Tibial nerve (tissue), 4 donors: Measurements from ENCODE around the gene ADAMTS3. TPM values are rescaled to one million over a fixed set of nuclear protein-coding genes. Genes with fewer than 3 reads are reported as not detected.

Experiments
- DNase-seq, 2 donors: peaks; one replicate each; pipeline ENCODE4 v3.0.0-alpha.2; 2019; ENCODE audit warnings: low spot score in 2 of 2
- H3K27ac ChIP-seq, 4 donors: fragments of 200-600 bp; sonication (generic) in 3 of 4; one replicate each; pipeline ENCODE4 v1.5.1; 2017 to 2019; ENCODE audit warnings: mild to moderate bottlenecking in 1 of 4
- H3K27me3 ChIP-seq, 2 donors: fragments of 200-600 bp; sonication (generic) in 1 of 2; one replicate each; pipeline versions ENCODE4 v1.5.1 to v1.6.0; 2017 to 2019
- H3K36me3 ChIP-seq, 3 donors: fragments of 200-600 bp; sonication (generic); one replicate each; pipeline ENCODE4 v1.5.1; 2018 to 2019
- H3K4me1 ChIP-seq, 4 donors: fragments of 200-600 bp; sonication (generic) in 3 of 4; one replicate each; pipeline ENCODE4 v1.5.1; 2017 to 2019
- H3K4me3 ChIP-seq, 4 donors: fragments of 200-600 bp; sonication (generic) in 3 of 4; one replicate each; pipeline ENCODE4 v1.5.1; 2017 to 2019; ENCODE audit warnings: mild to moderate bottlenecking in 1 of 4, moderate library complexity in 1 of 4
- H3K9me3 ChIP-seq, 4 donors: fragments of 200-600 bp; sonication (generic) in 3 of 4; one replicate each; pipeline ENCODE4 v1.5.1; 2017 to 2019
- EP300 ChIP-seq, 2 donors: sonication (generic); formaldehyde crosslinking; IDR thresholded peaks; one replicate each; pipeline ENCODE4 v1.6.1; 2017; ENCODE audit warnings: antibody characterized with exemption in 2 of 2, mild to moderate bottlenecking in 1 of 2
- POLR2A ChIP-seq, 2 donors: fragments of 450-650 bp; IDR thresholded peaks; one replicate each; pipeline ENCODE4 v1.6.1; 2017; ENCODE audit warnings: antibody characterized with exemption in 2 of 2, mild to moderate bottlenecking in 2 of 2, moderate library complexity in 2 of 2
- WGBS, 2 donors: methylation state at CpG; one replicate each; pipeline ENCODE4 v1.1.5; 2018; 5-methylcytosine and 5-hydroxymethylcytosine counted together
- total RNA-seq, 4 donors: library from RNA; depleted of rRNA; stranded (reverse); fragments of >200 nt; gene quantifications; one replicate each; pipeline ENCODE4 v1.1.0, GENCODE V29; 2016
- TF ChIP-seq, protein P1 (sequence below), 5 experiments: fragments of 200-600 bp in 3 of 5; fragments of 450-650 bp in 2 of 5; sonication (generic) in 3 of 5; IDR thresholded peaks; one replicate each; pipeline ENCODE4 v1.5.1; 2016 to 2019; ENCODE audit warnings: antibody characterized with exemption in 5 of 5, mild to moderate bottlenecking in 3 of 5, moderate library complexity in 2 of 5

Gene ADAMTS3
- total RNA-seq, 4 donors from 2014 or later = 1.7 to 4.3 (median 2.4) TPM

DNA sequence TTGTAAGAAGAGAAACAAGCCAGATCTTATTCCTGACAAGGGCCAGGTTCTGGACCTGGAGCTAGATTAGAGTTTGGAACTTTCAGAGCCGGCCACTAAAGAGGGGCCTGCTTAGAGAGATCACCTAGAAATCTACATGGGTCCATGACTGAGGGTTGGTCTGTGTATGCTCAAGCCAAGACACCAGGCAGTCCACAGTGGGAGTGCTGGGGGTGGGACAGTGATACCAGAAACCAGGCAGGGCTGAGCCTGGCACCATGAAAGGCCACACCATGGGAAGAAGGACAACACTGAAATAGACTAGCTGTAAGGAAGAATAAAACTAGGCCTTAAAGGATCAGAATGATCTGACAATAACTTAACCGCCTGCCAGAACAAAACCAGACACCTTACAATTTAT lies 267.3 kb downstream of the ADAMTS3 start:
- Histone ChIP-seq H3K4me1 (no peaks in the 10 kb centered on the region), H3K9me3 (no peaks in the 10 kb centered on the region), H3K27ac (no peak overlapping the region), H3K27me3 (no peaks in the 10 kb centered on the region), H3K4me3 (no peak overlapping the region), H3K36me3 (no peaks in the 10 kb centered on the region)
- 92 to 100% methylated on average over 2 of the region's 2 CpGs for WGBS, 2 donors
- TF ChIP-seq POLR2A (IDR thresholded peaks at IDR 0.05) (no peak), EP300 (IDR thresholded peaks at IDR 0.05) (no peak)
- TF ChIP-seq, protein P1, sequence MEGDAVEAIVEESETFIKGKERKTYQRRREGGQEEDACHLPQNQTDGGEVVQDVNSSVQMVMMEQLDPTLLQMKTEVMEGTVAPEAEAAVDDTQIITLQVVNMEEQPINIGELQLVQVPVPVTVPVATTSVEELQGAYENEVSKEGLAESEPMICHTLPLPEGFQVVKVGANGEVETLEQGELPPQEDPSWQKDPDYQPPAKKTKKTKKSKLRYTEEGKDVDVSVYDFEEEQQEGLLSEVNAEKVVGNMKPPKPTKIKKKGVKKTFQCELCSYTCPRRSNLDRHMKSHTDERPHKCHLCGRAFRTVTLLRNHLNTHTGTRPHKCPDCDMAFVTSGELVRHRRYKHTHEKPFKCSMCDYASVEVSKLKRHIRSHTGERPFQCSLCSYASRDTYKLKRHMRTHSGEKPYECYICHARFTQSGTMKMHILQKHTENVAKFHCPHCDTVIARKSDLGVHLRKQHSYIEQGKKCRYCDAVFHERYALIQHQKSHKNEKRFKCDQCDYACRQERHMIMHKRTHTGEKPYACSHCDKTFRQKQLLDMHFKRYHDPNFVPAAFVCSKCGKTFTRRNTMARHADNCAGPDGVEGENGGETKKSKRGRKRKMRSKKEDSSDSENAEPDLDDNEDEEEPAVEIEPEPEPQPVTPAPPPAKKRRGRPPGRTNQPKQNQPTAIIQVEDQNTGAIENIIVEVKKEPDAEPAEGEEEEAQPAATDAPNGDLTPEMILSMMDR (IDR thresholded peaks at IDR 0.05) = no peak
- DNase-seq = no peak

DNA sequence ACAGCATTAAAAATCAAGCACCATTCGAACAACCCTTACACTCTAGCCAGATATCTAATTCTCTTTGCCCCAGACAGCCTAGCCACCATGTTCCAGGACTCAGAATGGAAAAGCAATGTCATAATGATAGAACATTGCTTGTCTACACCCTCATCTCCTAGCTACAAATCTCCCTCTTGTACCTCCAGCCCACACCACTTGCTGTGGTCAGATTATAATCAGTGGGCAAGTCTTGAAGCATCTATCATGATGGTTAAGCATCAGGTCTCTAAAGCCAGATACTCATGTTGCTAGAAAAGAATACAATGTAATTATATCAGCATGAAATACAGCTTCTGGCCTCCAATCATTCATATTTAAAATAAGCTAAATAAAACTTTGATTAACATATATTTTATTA lies 268.9 kb downstream of the ADAMTS3 start:
- no peak overlapping the region for H3K4me3 ChIP-seq
- no peaks in the 10 kb centered on the region for H3K9me3 ChIP-seq
- no peak for DNase-seq
- peaks cover 0 to 3% (median 0%) of the 10 kb centered on the region in 4 donors for H3K4me1 ChIP-seq
- H3K36me3 ChIP-seq = no peaks in the 10 kb centered on the region
- H3K27ac ChIP-seq = no peak overlapping the region
- TF ChIP-seq, protein P1 (IDR thresholded peaks at IDR 0.05) = no peak
- TF ChIP-seq POLR2A (IDR thresholded peaks at IDR 0.05) (no peak), EP300 (IDR thresholded peaks at IDR 0.05) (no peak)
- 91 to 100% methylated on average over 1 of the region's 1 CpG for WGBS, 2 donors
- no peaks in the 10 kb centered on the region for H3K27me3 ChIP-seq

DNA sequence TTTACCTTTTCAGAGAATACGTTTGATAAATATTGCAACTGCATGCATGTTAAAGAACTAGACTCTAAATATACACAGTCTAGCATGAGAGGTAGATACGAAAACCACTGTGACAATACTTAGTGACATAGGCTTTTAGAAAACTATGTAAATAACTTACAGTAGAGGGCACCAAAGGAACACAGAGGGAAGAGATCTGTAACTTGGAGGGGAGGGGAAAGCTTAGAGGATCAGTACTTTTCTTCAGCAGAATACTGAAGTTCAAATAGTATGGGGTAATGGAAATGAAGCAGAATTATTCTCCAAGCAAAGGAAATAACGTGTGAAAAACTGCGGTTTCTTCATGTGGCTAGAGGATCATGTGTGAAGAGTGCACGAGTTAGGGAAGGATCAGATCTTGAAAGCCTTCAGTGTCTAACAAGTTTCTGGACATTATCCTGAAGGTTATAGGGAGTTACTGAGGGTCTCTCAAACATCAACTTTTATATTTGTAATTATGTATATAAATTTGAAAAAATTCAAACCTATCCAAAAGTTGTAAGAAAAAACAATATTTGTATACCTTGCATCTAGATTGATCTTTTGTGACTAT lies 273.0 kb downstream of the ADAMTS3 start:
- no peaks in the 10 kb centered on the region for H3K36me3 ChIP-seq
- H3K9me3 ChIP-seq = no peaks in the 10 kb centered on the region
- H3K27me3 ChIP-seq = no peaks in the 10 kb centered on the region
- no peak overlapping the region for H3K4me3 ChIP-seq
- no peak for DNase-seq
- no peak for TF ChIP-seq POLR2A (IDR thresholded peaks at IDR 0.05)
- TF ChIP-seq, protein P1 (IDR thresholded peaks at IDR 0.05) = peak; percentile 30 to 65 (median 47)
- 13 to 22% methylated on average over 5 of the region's 5 CpGs for WGBS, 2 donors
- no peak overlapping the region for H3K27ac ChIP-seq
- H3K4me1 ChIP-seq = peaks cover 0 to 3% (median 0%) of the 10 kb centered on the region in 4 donors

DNA sequence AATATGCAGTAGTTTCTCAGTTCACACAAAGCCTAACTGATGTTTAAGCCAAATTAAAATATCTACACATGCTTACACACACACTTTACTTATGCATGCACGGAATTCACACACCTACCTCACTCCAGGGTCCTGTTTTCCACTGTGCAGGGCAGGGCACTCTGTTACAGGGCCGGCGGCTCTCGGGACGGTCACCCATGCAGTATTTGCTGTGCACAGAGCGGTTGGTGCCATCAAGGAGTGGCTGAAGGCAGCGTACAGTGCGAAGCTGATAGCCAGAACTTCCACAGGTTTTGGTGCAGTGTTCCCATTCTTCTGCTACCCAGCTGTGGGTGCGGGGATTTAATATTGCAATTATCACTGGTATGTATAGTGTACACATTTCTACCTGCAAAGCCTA lies 278.3 kb downstream of the ADAMTS3 start:
- no peak overlapping the region for H3K4me3 ChIP-seq
- no peaks in the 10 kb centered on the region for H3K36me3 ChIP-seq
- no peak overlapping the region for H3K27ac ChIP-seq
- H3K4me1 ChIP-seq = no peaks in the 10 kb centered on the region
- no peak for DNase-seq
- H3K27me3 ChIP-seq = no peaks in the 10 kb centered on the region
- WGBS, 2 donors = 94 to 95% methylated on average over 9 of the region's 9 CpGs
- TF ChIP-seq POLR2A (IDR thresholded peaks at IDR 0.05) = no peak
- TF ChIP-seq, protein P1 (IDR thresholded peaks at IDR 0.05) = no peak
- no peak for TF ChIP-seq EP300 (IDR thresholded peaks at IDR 0.05)
- no peaks in the 10 kb centered on the region for H3K9me3 ChIP-seq

DNA sequence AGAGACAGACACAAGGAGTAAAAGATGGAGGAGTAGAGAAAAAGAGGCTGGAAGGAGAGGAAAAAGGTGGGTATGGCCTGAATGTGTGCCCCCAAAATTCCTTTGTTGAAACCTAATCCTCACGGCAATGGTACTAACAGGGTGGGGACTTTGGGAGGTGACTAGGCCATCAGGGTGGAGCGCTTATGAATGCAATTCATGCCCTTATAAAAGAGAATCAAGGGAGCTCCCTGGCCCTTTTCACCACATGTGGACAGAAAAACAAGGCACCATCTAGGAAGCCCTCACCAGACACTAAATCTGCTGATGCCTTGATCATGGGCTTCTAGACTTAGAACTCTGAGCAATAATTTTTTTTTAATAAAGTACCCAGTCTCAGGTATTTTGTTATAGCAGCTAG lies 282.1 kb downstream of the ADAMTS3 start:
- TF ChIP-seq, protein P1 (IDR thresholded peaks at IDR 0.05) = no peak
- TF ChIP-seq EP300 (IDR thresholded peaks at IDR 0.05) (no peak), POLR2A (IDR thresholded peaks at IDR 0.05) (no peak)
- 81 to 82% methylated on average over 2 of the region's 2 CpGs for WGBS, 2 donors
- H3K36me3 ChIP-seq = no peaks in the 10 kb centered on the region

More for the DNA sequence above, 282.1 kb downstream of the ADAMTS3 start:
- Histone ChIP-seq H3K27ac (no peak overlapping the region), H3K4me3 (no peak overlapping the region), H3K4me1 (no peaks in the 10 kb centered on the region), H3K9me3 (no peaks in the 10 kb centered on the region), H3K27me3 (no peaks in the 10 kb centered on the region)
- no peak for DNase-seq
